HG02970 (cell line): ENCODE measurements around the gene RIMBP2.
"Not testable (repeated sequence)": the region's sequence is repeated elsewhere in the genome, so short reads cannot be mapped to it uniquely, and the experiment has no call there.

Experiments
- ATAC-seq: cut with Tn5 transposase; IDR thresholded peaks from one replicate; pipeline ENCODE4 v1.9.1; 2021; ENCODE audit warnings: mild to moderate bottlenecking, moderate library complexity, moderate number of reproducible peaks; ENCODE audit not compliant: unreplicated experiment, low FRiP score

RIMBP2 gene, protein sequence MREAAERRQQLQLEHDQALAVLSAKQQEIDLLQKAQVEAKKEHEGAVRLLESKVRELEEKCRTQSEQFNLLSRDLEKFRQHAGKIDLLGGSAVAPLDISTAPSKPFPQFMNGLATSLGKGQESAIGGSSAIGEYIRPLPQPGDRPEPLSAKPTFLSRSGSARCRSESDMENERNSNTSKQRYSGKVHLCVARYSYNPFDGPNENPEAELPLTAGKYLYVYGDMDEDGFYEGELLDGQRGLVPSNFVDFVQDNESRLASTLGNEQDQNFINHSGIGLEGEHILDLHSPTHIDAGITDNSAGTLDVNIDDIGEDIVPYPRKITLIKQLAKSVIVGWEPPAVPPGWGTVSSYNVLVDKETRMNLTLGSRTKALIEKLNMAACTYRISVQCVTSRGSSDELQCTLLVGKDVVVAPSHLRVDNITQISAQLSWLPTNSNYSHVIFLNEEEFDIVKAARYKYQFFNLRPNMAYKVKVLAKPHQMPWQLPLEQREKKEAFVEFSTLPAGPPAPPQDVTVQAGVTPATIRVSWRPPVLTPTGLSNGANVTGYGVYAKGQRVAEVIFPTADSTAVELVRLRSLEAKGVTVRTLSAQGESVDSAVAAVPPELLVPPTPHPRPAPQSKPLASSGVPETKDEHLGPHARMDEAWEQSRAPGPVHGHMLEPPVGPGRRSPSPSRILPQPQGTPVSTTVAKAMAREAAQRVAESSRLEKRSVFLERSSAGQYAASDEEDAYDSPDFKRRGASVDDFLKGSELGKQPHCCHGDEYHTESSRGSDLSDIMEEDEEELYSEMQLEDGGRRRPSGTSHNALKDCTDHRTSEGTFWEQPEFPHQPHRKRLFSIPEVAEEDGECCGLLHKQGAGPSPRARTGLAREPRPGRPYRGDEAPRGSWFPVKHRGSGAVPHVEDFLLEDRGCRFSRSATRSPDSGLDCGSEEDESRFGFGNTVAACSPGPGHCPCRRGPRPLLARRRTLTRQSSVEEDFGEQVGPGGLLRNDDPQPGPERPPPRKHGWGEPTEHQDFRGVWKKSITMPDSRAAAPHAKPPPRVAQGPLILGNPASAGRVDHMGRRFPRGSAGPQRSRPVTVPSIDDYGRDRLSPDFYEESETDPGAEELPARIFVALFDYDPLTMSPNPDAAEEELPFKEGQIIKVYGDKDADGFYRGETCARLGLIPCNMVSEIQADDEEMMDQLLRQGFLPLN (N-terminal part only)

DNA sequence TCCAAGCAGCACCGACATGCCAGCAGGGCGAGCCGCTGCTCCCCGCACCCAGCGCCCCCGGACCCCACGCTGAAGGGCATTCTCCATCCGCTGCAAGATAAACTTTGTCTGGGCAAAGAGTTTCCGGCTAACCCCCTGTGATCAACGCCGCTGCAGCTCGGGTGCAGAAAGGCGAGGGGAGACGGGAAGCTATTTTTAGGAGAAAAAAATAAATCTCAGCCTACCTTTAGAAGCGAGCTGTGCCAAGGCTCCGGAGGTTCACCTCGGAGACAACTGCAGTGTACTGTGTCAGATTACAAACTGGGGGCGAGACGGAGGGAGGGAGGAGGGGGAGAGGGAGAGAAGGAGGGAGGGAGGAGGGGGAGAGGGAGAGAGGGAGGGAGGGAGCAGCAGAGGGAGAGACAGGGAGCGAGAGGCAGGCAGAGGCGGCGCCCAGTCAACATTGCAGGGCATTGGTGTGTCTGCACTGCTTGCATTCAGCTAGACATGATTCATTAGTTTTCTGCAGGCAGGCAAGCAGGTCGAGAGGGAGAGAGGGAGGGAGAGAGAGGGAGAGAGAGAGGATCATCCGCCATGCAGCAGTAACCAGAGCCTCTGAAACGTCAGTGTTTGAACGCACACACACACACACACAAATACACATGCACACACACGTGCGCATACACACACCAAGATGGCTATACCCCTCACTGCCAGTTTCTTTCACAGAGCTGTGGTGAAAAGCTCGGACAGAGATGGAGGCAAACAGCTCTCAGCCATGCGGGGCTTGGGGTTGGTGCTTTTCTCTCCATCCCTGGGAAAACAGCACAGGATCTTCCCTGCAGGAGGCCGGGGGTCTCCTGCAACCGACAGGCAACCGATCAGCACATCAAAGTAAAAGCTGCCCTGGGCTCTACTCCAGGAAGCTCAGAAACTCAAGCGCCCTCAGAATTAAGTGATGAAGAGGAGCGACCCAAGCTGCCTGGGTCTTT is at the start of gene RIMBP2:
Gene RIMBP2 (minus strand): TSS at position 302 of the 971 bp plus-strand sequence. CDS start 237,286 bp downstream, outside the sequence.
- no peak for ATAC-seq

DNA sequence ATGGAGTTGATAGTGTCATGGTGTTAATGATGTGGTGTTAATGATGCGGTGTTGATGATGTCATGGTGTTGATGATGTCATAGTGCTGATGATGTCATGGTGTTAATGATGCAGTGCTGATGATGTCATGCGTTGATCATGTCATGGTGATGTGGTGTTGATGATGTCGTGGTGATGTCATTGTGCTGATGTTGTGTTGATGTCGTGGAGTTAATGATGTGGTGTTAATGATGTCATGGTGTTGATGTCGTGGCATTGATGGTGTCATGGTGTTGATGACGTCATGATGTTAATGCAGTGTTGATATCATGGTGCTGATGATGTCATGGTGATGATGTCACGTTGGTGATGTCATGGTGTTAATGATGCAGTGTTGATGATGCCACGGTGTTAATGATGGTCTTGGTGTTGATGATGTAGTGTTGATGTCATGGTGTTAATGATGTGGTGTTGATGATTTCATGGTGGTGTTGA is 49.1 kb upstream of the RIMBP2 start:
- ATAC-seq: no peak

DNA sequence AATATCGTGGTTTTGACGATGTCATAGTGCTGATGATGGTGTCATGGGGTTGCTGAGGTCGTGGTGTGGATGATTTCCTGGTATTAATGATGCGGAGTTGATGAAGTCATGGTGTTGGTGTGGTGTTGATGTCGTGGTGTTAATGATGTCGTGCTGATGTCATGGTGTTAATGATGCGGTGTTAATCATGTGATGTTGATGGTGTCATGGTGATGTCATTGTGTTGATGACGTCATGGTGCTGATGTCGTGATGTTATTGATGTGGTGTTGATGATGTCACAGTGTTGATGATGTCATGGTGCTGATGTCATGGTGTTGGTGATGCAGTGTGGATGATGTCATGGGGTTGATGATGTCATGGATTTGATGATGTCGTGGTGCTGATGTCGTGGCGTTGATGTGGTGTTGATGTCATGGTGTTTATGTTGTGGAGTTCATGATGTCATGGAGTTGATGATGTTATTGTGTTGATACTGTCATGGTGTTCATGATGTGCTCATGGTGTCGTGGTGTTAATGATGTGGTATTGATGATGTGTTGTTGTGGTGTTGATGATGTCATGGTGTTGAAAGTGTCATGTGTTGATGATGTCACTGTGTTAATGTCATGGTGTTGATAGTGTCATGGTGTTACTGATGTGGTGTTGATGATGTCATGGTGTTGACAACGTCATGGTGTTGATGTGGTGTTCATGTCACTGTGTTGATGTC is 48.5 kb upstream of the RIMBP2 start:
- ATAC-seq: no peak

DNA sequence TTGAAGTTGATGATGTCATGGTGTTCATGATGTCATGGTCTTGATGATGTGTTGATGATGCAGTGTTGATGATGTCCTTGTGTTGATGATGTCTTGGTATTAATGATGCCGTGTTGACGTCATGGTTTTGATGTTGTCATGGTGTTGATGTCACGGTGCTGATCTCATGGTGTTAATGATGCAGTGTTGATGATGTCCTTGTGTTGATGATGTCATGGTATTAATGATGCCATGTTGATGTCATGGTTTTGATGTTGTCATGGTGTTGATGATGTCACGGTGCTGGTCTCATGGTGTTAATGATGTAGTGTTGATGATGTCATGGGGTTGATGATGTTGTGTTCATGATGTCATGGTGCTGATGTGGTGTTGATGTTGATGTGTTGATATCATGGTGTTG is 48.0 kb upstream of the RIMBP2 start:
- ATAC-seq: no peak

DNA sequence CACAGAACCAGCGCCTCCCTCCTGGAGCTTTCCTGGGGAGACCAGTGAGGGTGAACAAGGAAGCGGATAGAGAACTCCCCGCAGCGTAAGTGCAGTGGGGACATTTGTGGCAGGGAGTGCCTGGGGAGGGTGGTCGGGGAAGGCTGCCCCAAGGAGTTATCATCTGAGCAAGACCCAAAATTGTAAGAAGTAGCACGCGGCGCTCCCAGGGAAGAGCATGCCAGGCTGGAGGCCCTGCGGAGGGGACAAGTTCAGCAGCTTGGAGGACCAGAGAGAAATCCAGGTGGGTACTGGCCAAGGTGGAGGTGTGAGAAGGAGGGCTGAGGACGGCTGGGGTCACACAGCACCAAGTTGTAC is 46.2 kb upstream of the RIMBP2 start:
- ATAC-seq: no peak

DNA sequence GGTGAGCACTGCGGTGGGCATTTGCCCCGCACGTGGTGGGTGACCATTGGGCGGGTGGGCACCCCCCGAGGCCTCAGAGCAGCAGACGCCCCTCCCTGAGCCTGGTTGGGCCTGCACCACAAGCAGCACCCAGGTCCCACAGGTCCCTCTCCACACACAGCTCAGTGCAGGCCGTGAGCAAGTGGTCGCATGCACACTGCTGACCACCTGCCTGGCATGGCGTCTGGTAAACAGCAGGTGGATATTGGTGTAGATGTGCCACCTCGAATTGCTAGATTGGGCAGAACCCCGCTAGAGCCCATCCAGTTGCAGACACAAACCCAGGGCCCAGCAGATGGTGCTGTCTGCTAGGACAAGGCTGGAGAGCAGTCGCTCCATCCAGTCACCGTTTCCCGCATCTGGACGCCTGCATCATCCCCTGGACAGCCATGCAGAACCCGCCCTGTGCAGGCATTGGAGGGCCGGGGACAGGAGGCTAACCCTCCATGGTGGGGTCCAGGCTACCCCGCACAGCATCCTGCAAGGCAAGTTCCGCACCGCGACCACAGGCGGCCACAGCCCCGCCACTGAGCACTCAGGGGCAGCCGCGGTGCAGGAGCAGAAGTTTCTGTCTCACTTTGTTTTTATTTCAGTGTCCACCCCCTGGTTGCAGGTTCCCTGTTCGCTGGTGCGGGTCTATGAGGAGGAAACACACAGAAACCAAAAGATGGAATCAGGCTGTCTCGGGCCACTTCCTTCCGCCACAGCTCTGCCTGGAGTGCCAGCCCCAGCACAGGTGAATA is 45.6 kb upstream of the RIMBP2 start:
- no peak for ATAC-seq

DNA sequence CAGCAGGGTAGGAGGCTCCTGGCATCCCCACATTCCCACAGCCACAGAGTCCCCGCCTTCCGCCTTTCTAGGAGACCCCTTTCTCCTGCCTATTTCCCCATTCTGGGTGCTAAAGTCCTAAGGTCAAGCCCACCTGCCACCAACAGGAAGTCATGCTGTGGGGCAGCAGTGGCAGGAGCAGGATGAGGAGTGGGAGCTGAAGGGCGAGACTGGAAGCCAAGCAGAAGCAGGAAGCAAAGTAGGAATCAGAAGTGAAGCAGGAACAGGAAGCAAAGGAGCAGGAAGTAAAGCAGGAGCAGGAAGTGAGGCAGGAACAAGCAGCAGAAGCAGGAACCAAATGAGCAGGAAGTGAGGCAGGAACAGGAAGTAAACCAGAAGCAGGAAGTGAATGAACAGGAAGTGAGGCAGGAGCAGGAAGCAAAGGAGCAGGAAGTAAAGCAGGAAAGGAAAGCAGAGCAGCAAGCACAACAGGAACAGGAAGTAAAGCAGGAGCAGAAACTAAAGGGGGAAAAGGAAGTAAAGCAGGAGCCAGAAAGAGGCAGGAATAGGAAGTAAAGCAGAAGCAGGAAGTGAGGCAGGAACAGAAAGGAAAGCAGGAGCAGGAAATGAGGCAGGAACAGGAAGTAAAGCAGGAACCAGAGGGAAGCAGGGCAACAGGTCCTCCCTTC is 38.3 kb upstream of the RIMBP2 start:
- ATAC-seq: no peak

DNA sequence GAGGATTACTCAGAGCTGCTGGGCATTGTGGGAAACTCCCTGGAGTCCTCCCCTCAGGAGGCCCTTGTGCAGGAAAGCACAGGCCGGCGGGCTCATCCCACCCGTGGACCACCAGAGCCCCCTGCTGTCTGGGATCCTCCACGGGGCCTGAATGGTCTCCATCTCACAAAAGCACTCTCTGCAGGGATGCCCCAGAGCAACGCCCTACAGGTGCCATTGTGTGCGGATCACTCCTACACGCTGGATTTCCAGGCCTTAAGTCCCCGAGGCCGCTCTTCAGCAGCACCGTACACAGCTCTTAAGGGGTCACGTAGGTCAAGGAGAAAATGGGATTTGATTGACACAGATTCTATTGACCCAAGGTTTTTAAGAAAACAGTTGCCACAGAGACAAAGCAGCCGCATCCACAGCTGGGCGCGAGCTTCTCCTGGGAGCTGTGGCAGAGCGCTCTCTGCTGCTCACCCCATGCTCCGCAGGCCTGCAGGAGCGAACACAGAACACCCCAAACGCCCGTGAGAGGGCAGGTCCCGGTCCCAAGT is 36.7 kb upstream of the RIMBP2 start:
- ATAC-seq: no peak

DNA sequence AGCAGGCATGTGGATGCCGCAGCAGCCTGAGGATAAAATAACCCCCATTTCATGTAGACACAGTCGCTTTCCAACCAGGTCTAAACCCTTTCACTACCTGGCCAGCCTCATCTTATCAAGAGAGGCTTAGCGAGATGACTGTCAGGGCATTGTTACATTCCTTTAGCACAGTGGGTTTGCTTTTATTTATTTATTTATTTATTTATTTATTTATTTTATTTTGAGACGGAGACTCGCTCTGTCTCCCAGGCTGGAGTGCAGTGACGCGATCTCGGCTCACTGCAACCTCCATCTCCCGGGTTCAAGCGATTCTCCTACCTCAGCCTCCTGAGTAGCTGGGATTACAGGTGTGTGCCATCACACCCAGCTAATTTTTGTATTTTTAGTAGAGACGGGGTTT is 35.9 kb upstream of the RIMBP2 start:
- ATAC-seq: not testable (repeated sequence)

DNA sequence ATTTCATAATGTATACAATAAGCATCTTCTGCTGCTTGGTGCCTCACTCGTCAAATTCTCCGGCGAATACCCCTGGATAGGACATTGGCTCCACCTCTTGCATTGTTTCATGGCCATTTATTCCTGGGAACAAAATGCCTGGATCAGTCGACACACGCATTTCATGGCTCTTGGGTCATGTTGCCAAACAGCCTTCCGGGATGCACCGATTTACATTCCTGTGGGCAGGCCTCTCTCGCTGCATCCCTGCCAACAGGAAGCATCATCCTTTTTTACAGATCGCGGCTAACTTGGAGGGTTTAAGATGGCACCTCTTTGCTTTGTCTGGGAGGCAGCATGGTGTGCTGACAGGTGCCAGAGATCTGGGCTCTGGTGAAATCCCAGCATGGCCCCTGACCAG is 32.7 kb upstream of the RIMBP2 start:
- ATAC-seq: no peak

DNA sequence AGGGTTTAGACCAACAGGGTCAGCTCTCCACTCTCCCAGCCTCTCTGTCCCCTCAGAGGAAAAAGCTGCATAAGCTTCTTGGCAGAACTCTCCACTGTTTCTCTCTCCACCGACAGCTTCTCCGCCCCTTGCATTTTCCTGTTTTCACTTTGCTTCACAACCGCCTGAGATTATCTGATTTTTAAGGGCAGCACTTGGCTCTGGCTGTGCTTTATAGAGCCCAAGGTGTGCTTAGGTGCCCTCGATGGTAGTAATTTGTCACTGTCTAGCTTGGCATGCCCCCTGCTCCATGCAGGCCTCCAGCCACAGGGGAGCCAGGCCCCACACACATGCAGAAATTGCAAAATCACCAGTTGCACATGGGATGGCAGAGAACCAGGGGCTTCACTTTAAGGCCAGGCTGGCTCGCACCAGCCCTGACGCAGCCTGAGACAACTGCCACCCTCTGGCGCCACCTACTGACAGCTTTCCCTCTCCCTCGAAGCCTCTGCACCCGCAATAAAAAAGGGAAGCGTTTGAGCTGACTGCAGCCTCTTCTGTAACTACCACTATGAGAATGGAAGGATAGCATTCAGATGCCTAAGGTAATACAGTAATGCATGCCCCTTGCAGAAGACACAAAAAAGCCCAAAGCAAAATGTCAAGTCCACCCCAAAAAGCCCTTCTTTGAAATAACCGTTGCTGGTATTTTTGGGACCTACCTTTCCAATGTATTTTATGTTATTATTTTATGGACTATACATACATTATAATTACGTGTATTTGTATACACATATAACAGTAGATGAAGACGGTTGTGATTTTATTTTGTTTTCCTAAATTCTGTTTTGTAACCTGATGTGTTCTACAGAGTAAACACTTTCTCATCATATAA is 32.0 kb upstream of the RIMBP2 start:
- peak; percentile 81 for ATAC-seq

DNA sequence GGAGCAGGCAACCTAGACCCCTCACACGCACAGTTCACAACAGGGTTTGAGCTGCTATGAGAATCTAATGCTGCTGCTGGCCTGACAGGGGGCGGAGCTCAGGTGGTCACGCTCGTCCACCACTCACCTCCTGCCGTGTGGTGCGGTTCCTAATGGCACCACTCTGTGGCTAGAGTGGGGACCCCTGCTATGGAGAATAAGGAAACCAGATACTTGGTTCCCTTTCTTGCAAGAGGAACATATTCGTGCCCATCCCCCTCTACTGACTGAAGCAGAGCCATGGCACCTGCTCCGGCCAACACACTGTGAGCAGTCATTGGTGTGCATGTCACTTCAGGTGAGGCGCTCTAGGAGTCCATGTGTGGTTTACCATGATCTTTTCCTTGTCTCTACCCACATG is 30.4 kb upstream of the RIMBP2 start:
- no peak for ATAC-seq

DNA sequence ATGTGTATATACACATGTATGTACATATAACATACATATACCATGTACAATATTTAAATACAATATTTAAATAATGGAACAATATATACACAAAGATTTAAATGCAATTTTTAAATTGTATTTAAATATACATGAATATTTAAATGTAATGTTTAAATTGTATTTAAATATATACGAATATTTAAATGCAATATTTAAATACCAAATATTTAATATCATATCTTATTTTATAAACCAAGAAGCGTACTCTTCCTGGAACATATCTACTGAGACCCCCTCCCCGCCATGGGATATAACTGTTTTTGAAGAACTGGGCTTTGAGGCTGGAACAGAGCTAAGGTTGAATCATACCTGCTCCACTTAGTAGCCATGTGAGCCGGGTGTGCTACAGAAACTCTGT is 29.8 kb upstream of the RIMBP2 start:
- no peak for ATAC-seq

DNA sequence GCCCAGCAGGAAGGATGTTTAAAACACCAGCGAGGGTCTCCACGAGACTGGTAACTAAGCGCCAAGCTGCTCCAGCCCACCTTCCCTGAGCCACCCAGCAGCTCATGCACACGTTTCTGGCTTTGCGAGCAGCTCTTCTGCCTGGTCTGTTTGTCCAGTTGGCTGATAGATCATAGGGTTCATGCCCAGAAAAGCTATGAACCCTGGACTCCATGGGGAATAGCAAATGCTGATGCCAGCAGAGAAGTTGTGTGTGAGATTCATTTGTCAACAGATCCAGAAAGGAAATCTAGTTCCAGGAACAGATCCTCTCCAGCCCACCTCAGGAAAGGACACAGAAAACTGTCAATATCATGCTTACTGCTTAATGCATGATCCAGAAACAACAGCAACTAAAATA is 28.2 kb upstream of the RIMBP2 start:
- no peak for ATAC-seq

DNA sequence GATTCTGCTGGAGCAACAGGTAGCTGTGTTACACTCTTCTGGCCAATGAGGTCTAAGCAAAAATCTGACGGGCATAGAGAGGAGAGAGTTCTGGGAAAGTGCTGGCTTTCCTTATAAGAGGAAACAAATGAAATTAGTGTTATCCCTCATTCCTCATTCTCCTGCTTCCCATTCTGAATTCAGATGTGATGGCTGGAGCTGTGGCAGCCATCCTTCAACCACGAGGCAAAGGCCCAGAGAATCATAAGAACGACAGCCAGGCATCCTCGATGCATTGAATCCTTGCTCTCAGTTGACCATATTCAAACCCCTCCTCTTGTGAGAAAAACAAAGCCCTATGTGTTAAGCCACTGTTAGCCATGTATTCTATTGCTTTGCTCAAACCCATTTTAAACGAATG is 27.5 kb upstream of the RIMBP2 start:
- ATAC-seq: no peak

DNA sequence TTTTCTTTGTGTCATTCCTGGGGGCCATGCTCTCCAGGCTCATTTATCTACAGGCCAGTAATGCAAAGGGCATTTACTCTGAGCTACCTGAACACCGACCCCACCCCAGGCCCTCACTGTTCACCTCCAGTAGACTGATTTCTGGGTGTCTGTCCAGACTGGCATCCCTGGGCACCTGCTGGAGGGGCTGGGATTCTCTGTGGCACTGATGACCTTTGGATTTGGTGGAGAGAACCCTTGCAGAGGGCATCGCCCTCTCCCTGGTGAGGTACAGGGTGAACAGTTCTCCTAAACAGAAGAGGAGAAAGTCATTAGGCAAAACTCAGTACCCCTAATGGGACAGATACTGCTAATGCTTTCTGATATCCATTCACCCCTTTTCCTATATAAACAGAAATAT is 27.1 kb upstream of the RIMBP2 start:
- no peak for ATAC-seq

DNA sequence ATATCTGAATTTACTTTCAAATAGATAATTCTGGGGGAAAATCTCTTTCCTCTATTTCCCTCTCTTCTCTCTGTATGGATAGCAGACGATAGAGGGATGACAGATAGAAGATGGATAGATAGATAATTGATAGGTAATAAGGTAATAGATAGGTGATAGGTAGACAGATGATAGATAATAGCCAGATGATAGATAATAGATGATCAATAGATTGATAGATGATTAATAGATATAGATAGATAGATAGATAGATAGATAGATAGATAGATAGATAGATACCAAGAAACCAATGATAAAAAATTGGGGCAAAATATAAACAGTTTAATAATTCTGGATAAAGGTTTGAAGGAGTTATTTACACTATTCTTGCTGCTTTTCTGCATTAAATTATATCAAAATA is 26.6 kb upstream of the RIMBP2 start:
- ATAC-seq: no peak
